ENCODE results near the gene RGS14.
"Not testable (repeated sequence)": the region's sequence is repeated elsewhere in the genome, so short reads cannot be mapped to it uniquely, and the experiment has no call there.

The RGS14 gene

GRCh38 chr5:177409043-177409801 lies 51.5 kb downstream of the RGS14 start, which contains the start of gene F12:
Gene F12 (minus strand): TSS chr5:177409564. CDS start chr5:177409527, 37 bp downstream.
- DNase-seq, result no peak

- no peak for DNase-seq
Observed at GRCh38 chr5:177410575-177410974, 52.9 kb downstream of the RGS14 start.

- DNase-seq, result no peak
Observed at GRCh38 chr5:177412603-177413233, 55.0 kb downstream of the RGS14 start.

GRCh38 chr5:177414481-177414880 lies 56.8 kb downstream of the RGS14 start:
- DNase-seq, result no peak

- not testable (repeated sequence) for DNase-seq
Observed at GRCh38 chr5:177417081-177417480, 59.4 kb downstream of the RGS14 start.

GRCh38 chr5:177419046-177419445 lies 61.3 kb downstream of the RGS14 start:
- DNase-seq, result no peak

- not testable (repeated sequence) for DNase-seq
Observed at GRCh38 chr5:177420472-177420871, 62.7 kb downstream of the RGS14 start.

- DNase-seq, result no peak
Observed at GRCh38 chr5:177421062-177421798, 63.5 kb downstream of the RGS14 start.

Measured in NCI-H2081 (cell line).